PC-3 (cell line): Measurements from ENCODE around the gene RAB1A. TPM values are rescaled to one million over a fixed set of nuclear protein-coding genes. Genes with fewer than 3 reads are reported as not detected.

Experiments
- total RNA-seq: library from RNA; depleted of rRNA; stranded (reverse); fragments of >200 nt; gene quantifications from 2 replicates; pipeline ENCODE4 v1.2.3, GENCODE V29; 2014; rRNA removed

The RAB1A gene
- total RNA-seq, 1 experiment from 2014 or later = 96.9 TPM

Other genes starting within 250 kb of the RAB1A start
- gene SLC1A4, start 140.7 kb downstream of the RAB1A start, total RNA-seq = 8.2 and 9.1 TPM in 2 replicates
- 3.4 and 7.0 TPM in 2 replicates for gene CEP68, start 73.7 kb downstream of the RAB1A start, total RNA-seq
- 56.7 and 67.2 TPM in 2 replicates for gene ACTR2, start 97.7 kb upstream of the RAB1A start, total RNA-seq